HFF-Myc (cell line): ENCODE results near the gene CSF1.
"Not testable (repeated sequence)": the region's sequence is repeated elsewhere in the genome, so short reads cannot be mapped to it uniquely, and the experiment has no call there.

Experiments
- DNase-seq: peaks from one replicate; pipeline ENCODE4 v3.0.0-alpha.2; 2011; ENCODE audit warnings: low read depth; ENCODE audit errors: extremely low read depth
- H3K4me3 ChIP-seq: replicated peaks from 2 replicates; pipeline ENCODE4 v1.5.1; 2011; ENCODE audit warnings: low read depth, mild to moderate bottlenecking, control low read depth, low read length
- CTCF ChIP-seq: IDR thresholded peaks from 2 replicates; pipeline ENCODE4 v1.5.1; 2012; ENCODE audit warnings: mild to moderate bottlenecking, low read depth, low read length, control low read depth; ENCODE audit errors: missing control alignments

The CSF1 gene

GRCh38 chr1:109942434-109942833, 31.8 kb downstream of the CSF1 start:
- no peak for TF ChIP-seq CTCF
- DNase-seq: no peak
- H3K4me3 ChIP-seq: no peak overlapping the region

- no peak for TF ChIP-seq CTCF
Observed at GRCh38 chr1:109944541-109944940, 33.9 kb downstream of the CSF1 start.

GRCh38 chr1:109946511-109946910, 35.9 kb downstream of the CSF1 start:
- TF ChIP-seq CTCF: no peak
- DNase-seq: no peak
- H3K4me3 ChIP-seq: no peak overlapping the region

More at GRCh38 chr1:109944541-109944940, 33.9 kb downstream of the CSF1 start:
- DNase-seq: no peak
- no peak overlapping the region for H3K4me3 ChIP-seq

- no peak overlapping the region for H3K4me3 ChIP-seq
- no peak for DNase-seq
Observed at GRCh38 chr1:109947582-109948284, 37.1 kb downstream of the CSF1 start.

GRCh38 chr1:109948285-109948630, 37.6 kb downstream of the CSF1 start:
- no peak for TF ChIP-seq CTCF
- no peak for DNase-seq
- H3K4me3 ChIP-seq: no peak overlapping the region

More at GRCh38 chr1:109947582-109948284, 37.1 kb downstream of the CSF1 start:
- TF ChIP-seq CTCF: no peak

GRCh38 chr1:109950038-109950437, 39.4 kb downstream of the CSF1 start:
- no peak for TF ChIP-seq CTCF
- H3K4me3 ChIP-seq: no peak overlapping the region
- no peak for DNase-seq

- no peak for DNase-seq
- H3K4me3 ChIP-seq: no peak overlapping the region
- TF ChIP-seq CTCF: no peak
Observed at GRCh38 chr1:109950509-109950908, 39.9 kb downstream of the CSF1 start.

- not testable (repeated sequence) for H3K4me3 ChIP-seq, DNase-seq
Observed at GRCh38 chr1:109951501-109951900, 40.9 kb downstream of the CSF1 start.
